HCT116 (cell line): ENCODE data around the gene FNBP1L.

Experiments
- ATF3 ChIP-seq: IDR thresholded peaks from 2 replicates; pipeline ENCODE4 v1.6.1; 2012
- CEBPB ChIP-seq: IDR thresholded peaks from 2 replicates; pipeline ENCODE4 v1.6.1; 2012; ENCODE audit warnings: low read depth
- ELF1 ChIP-seq: IDR thresholded peaks from 2 replicates; pipeline ENCODE4 v1.6.1; 2012; ENCODE audit warnings: low read depth, borderline replicate concordance
- MAX ChIP-seq: IDR thresholded peaks from 2 replicates; pipeline ENCODE4 v1.6.1; 2012
- POLR2A ChIP-seq: IDR thresholded peaks from 2 replicates; pipeline ENCODE4 v1.7.0; 2011; ENCODE audit warnings: borderline replicate concordance; ENCODE audit not compliant: insufficient read depth, insufficient read length; ENCODE audit errors: extremely low read depth
- TCF7L2 ChIP-seq: IDR thresholded peaks from 2 replicates; pipeline ENCODE4 v1.7.0; 2011; ENCODE audit warnings: borderline replicate concordance, inconsistent platforms; ENCODE audit not compliant: insufficient read depth, insufficient read length; ENCODE audit errors: extremely low read depth
- ZNF274 ChIP-seq: fragments of 200-500 bp; sonication (Bioruptor generic); IDR thresholded peaks from 2 replicates; pipeline ENCODE4 v1.6.1; 2014; ENCODE audit warnings: mild to moderate bottlenecking, low read depth, low read length, inconsistent platforms
- TF ChIP-seq, protein P1 (sequence below), 3 experiments: fragments of 200-600 bp in 1 of 3; sonication (generic) in 1 of 3; IDR thresholded peaks in 2 of 3; conservative IDR thresholded peaks in 1 of 3; 2 replicates each; pipeline ENCODE4 v1.5.1; 2012 to 2017; ENCODE audit warnings: low read depth in 2 of 3, low read length in 2 of 3, antibody characterized with exemption in 1 of 3, borderline replicate concordance in 1 of 3, control low read depth in 1 of 3, mild to moderate bottlenecking in 1 of 3, mixed read lengths in 1 of 3, mixed run types in 1 of 3, moderate library complexity in 1 of 3; ENCODE audit not compliant: insufficient read depth in 1 of 3
- TF ChIP-seq, protein P2 (sequence below): IDR thresholded peaks from 2 replicates; pipeline ENCODE4 v1.6.1; 2012; ENCODE audit warnings: low read depth

GRCh38 chr1:93584261-93585003 is 136.5 kb downstream of the FNBP1L start:
- TF ChIP-seq, protein P1, sequence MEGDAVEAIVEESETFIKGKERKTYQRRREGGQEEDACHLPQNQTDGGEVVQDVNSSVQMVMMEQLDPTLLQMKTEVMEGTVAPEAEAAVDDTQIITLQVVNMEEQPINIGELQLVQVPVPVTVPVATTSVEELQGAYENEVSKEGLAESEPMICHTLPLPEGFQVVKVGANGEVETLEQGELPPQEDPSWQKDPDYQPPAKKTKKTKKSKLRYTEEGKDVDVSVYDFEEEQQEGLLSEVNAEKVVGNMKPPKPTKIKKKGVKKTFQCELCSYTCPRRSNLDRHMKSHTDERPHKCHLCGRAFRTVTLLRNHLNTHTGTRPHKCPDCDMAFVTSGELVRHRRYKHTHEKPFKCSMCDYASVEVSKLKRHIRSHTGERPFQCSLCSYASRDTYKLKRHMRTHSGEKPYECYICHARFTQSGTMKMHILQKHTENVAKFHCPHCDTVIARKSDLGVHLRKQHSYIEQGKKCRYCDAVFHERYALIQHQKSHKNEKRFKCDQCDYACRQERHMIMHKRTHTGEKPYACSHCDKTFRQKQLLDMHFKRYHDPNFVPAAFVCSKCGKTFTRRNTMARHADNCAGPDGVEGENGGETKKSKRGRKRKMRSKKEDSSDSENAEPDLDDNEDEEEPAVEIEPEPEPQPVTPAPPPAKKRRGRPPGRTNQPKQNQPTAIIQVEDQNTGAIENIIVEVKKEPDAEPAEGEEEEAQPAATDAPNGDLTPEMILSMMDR (IDR thresholded peaks at IDR 0.05 in 2 of 3, conservative IDR thresholded peaks at IDR 0.05 in 1 of 3; ENCODE audit: borderline replicate concordance in 1 of 3, insufficient read depth in 1 of 3, low read depth in 2 of 3, low read length in 2 of 3): no peak
- TF ChIP-seq CEBPB: no peak
- no peak for TF ChIP-seq POLR2A
- no peak for TF ChIP-seq TCF7L2
- TF ChIP-seq MAX: no peak
- no peak for TF ChIP-seq ATF3
- TF ChIP-seq, protein P2, sequence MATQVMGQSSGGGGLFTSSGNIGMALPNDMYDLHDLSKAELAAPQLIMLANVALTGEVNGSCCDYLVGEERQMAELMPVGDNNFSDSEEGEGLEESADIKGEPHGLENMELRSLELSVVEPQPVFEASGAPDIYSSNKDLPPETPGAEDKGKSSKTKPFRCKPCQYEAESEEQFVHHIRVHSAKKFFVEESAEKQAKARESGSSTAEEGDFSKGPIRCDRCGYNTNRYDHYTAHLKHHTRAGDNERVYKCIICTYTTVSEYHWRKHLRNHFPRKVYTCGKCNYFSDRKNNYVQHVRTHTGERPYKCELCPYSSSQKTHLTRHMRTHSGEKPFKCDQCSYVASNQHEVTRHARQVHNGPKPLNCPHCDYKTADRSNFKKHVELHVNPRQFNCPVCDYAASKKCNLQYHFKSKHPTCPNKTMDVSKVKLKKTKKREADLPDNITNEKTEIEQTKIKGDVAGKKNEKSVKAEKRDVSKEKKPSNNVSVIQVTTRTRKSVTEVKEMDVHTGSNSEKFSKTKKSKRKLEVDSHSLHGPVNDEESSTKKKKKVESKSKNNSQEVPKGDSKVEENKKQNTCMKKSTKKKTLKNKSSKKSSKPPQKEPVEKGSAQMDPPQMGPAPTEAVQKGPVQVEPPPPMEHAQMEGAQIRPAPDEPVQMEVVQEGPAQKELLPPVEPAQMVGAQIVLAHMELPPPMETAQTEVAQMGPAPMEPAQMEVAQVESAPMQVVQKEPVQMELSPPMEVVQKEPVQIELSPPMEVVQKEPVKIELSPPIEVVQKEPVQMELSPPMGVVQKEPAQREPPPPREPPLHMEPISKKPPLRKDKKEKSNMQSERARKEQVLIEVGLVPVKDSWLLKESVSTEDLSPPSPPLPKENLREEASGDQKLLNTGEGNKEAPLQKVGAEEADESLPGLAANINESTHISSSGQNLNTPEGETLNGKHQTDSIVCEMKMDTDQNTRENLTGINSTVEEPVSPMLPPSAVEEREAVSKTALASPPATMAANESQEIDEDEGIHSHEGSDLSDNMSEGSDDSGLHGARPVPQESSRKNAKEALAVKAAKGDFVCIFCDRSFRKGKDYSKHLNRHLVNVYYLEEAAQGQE: no peak
- no peak for TF ChIP-seq ZNF274
- TF ChIP-seq ELF1: no peak
